HEK293T (cell line): ENCODE measurements around the gene OPHN1.
A peak's percentile ranks its signal among the peaks of the same experiment; 100 is the strongest.

Experiments used
- CTCF ChIA-PET: fragments of 350-600 bp; formaldehyde crosslinking; extraction: SDS; loops from one replicate; lab custom pipeline; 2021; ENCODE audit warnings: antibody characterized with exemption, inconsistent platforms; lab: Yijun Ruan, JAX
- POLR2A ChIA-PET: fragments of 350-600 bp; formaldehyde crosslinking; extraction: SDS; loops from one replicate; lab custom pipeline; 2020; ENCODE audit warnings: antibody characterized with exemption, inconsistent platforms; lab: Yijun Ruan, JAX
- DNase-seq: peaks from one replicate; pipeline ENCODE4 v3.0.0; 2012; ENCODE audit warnings: mixed read lengths; ENCODE audit errors: extremely low spot score
- ARNT ChIP-seq: fragments of 450-650 bp; IDR thresholded peaks from 2 replicates; pipeline ENCODE4 v1.6.1; 2017; ENCODE audit warnings: mild to moderate bottlenecking
- BHLHE40 ChIP-seq: fragments of 450-650 bp; IDR thresholded peaks from 2 replicates; pipeline ENCODE4 v1.6.1; 2016; ENCODE audit warnings: mild to moderate bottlenecking, moderate library complexity, borderline replicate concordance
- CTBP1 ChIP-seq: fragments of 450-650 bp; IDR thresholded peaks from 2 replicates; pipeline ENCODE4 v1.6.1; 2016; ENCODE audit warnings: borderline replicate concordance
- ELF4 ChIP-seq: fragments of 450-650 bp; IDR thresholded peaks from 2 replicates; pipeline ENCODE4 v1.6.1; 2017; ENCODE audit warnings: antibody characterized with exemption
- FOXA1 ChIP-seq: fragments of 450-650 bp; IDR thresholded peaks from 2 replicates; pipeline ENCODE4 v1.6.1; 2016; ENCODE audit warnings: mild to moderate bottlenecking
- FOXK2 ChIP-seq: fragments of 450-650 bp; IDR thresholded peaks from 2 replicates; pipeline ENCODE4 v1.6.1; 2016; ENCODE audit warnings: mild to moderate bottlenecking
- FOXM1 ChIP-seq: fragments of 450-650 bp; IDR thresholded peaks from 2 replicates; pipeline ENCODE4 v1.6.1; 2017; ENCODE audit warnings: mild to moderate bottlenecking, borderline replicate concordance
- HDGF ChIP-seq: fragments of 450-650 bp; IDR thresholded peaks from 2 replicates; pipeline ENCODE4 v1.6.1; 2017; ENCODE audit warnings: antibody characterized with exemption, borderline replicate concordance
- L3MBTL2 ChIP-seq: fragments of 450-650 bp; conservative IDR thresholded peaks from 2 replicates; pipeline ENCODE4 v1.6.1; 2016; ENCODE audit warnings: mild to moderate bottlenecking
- LEF1 ChIP-seq: fragments of 450-650 bp; IDR thresholded peaks from 2 replicates; pipeline ENCODE4 v1.6.1; 2017; ENCODE audit warnings: mild to moderate bottlenecking, borderline replicate concordance
- NFRKB ChIP-seq: fragments of 450-650 bp; IDR thresholded peaks from 2 replicates; pipeline ENCODE4 v1.6.1; 2016; ENCODE audit warnings: mild to moderate bottlenecking, moderate library complexity
- SP1 ChIP-seq: fragments of 450-650 bp; IDR thresholded peaks from 2 replicates; pipeline ENCODE4 v1.6.1; 2017
- SUZ12 ChIP-seq: fragments of 450-650 bp; IDR thresholded peaks from 2 replicates; pipeline ENCODE4 v1.6.1; 2016; ENCODE audit warnings: mild to moderate bottlenecking
- TARDBP ChIP-seq: fragments of 450-650 bp; IDR thresholded peaks from 2 replicates; pipeline ENCODE4 v1.6.1; 2016
- ZNF384 ChIP-seq: fragments of 450-650 bp; IDR thresholded peaks from 2 replicates; pipeline ENCODE4 v1.6.1; 2016
- TF ChIP-seq, protein P1 (sequence below): fragments of 450-650 bp; IDR thresholded peaks from 2 replicates; pipeline ENCODE4 v1.6.1; 2016

Gene OPHN1

DNA sequence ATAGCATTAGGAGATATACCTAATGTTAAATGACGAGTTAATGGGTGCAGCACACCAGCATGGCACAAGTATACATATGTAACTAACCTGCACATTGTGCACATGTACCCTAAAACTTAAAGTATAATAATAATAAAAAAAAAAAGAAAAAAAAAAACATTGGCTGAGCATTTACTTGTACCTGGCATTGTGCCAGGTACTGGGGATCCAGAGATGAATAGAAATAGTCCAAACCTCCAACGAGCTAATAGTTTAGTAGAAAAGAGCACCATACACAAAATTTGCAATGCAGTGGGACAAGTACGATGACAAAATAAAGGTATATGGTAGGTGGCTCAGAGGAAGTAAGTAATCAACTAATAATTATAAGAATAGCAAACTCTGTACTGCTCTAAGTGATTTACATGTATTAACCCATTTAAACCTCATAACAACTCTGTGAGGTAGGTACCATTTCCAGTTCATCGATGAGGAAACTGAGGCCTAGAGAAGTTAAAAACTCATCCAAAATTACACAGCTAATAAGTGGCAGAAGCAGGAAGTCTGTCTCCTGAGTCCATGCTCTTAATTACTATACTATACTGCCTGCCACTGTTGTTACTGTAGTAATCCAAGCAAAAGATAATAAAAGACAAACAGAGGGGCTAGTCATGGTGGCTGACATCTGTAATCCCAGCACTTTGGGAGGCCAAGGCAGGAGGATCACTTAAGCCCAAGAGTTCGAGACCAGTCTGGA is 319.3 kb downstream of the OPHN1 start:
- no peak for DNase-seq
- POLR2A ChIA-PET, result no interaction called here
- TF ChIP-seq NFRKB (no peak), FOXM1 (no peak), LEF1 (no peak), BHLHE40 (no peak), SUZ12 (no peak), ELF4 (no peak), ZNF384 (no peak), HDGF (no peak), TARDBP (no peak), FOXA1 (no peak)
- TF ChIP-seq, protein P1, sequence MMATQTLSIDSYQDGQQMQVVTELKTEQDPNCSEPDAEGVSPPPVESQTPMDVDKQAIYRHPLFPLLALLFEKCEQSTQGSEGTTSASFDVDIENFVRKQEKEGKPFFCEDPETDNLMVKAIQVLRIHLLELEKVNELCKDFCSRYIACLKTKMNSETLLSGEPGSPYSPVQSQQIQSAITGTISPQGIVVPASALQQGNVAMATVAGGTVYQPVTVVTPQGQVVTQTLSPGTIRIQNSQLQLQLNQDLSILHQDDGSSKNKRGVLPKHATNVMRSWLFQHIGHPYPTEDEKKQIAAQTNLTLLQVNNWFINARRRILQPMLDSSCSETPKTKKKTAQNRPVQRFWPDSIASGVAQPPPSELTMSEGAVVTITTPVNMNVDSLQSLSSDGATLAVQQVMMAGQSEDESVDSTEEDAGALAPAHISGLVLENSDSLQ, result no peak
- CTCF ChIA-PET, result interaction anchor here (0.6 kb wide), 1 partner anchor 353 kb away, joined by 4 read pairs; no protein-coding TSS in a partner anchor

- POLR2A ChIA-PET, result no interaction called here
- TF ChIP-seq NFRKB (no peak), SUZ12 (no peak), L3MBTL2 (no peak), FOXA1 (no peak), LEF1 (no peak), ARNT (no peak), HDGF (no peak), CTBP1 (no peak), BHLHE40 (no peak), ELF4 (no peak), TARDBP (no peak), FOXK2 (no peak)
Measured at GRCh38 chrX:68112321-68112720, 321.0 kb downstream of the OPHN1 start.

DNA sequence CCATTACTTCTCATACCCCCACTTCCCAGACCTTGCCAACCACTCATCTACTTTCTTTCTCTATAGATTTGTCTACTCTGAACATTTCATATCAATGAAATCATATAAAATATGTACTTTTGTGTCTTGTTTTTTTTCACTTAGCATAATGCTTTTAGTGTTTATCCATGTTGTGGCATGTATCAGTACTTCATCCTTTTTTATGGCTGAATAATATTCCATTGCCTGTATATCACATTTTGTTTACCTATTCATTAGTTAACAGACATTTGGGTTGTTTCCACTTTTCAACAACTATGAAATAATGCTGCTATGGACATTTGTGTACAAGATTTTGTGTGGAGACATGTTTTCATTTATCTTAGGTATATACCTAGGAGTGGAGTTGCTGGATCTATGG is 324.1 kb downstream of the OPHN1 start:
- no peak for TF ChIP-seq SP1
- TF ChIP-seq FOXA1, result no peak
- no peak for TF ChIP-seq HDGF
- TF ChIP-seq BHLHE40, result no peak
- TF ChIP-seq LEF1, result no peak
- TF ChIP-seq CTBP1, result no peak
- no peak for DNase-seq
- ChIA-PET POLR2A (no interaction called here), CTCF (no interaction called here)

More at GRCh38 chrX:68112321-68112720, 321.0 kb downstream of the OPHN1 start:
- CTCF ChIA-PET, result no interaction called here
- no peak for DNase-seq

DNA sequence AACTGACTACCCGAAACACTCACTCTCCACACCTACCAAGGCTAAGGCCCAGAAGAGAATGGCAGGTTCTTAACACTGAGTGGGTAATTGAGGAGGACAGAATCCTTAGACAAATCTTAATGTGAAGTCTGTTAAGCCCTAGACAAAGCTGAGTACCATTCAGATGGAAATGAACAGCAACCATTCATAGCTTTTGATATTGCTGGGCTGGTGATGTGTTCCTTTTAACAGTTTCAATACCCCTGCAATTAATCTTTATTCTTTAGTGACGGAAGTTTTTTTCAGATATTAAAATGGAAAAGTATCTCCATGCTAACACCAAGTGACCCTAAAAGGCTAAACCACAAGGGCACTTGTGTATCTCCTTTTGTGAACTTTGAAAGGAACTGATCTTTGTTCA is 334.9 kb downstream of the OPHN1 start:
- ChIA-PET CTCF (interaction anchor here (0.6 kb wide), 1 partner anchor 451 kb away, joined by 3 read pairs; no protein-coding TSS in a partner anchor), POLR2A (no interaction called here)

GRCh38 chrX:68090266-68090665 is 343.0 kb downstream of the OPHN1 start:
- TF ChIP-seq FOXK2, result no peak
- no peak for TF ChIP-seq SP1
- TF ChIP-seq HDGF, result no peak
- TF ChIP-seq, protein P1, result no peak
- no peak for TF ChIP-seq ELF4
- TF ChIP-seq L3MBTL2, result no peak
- no peak for TF ChIP-seq TARDBP
- TF ChIP-seq LEF1, result no peak
- no peak for TF ChIP-seq BHLHE40
- no peak for TF ChIP-seq SUZ12
- no peak for TF ChIP-seq NFRKB
- TF ChIP-seq FOXA1, result no peak
- no peak for TF ChIP-seq ARNT
- no peak for TF ChIP-seq FOXM1
- TF ChIP-seq ZNF384, result no peak
- no peak for TF ChIP-seq CTBP1
- CTCF ChIA-PET, result no interaction called here
- POLR2A ChIA-PET, result no interaction called here
- peak; percentile 7 for DNase-seq

More for the DNA sequence above, 334.9 kb downstream of the OPHN1 start:
- no peak for DNase-seq
- TF ChIP-seq TARDBP, result no peak
- no peak for TF ChIP-seq L3MBTL2
- no peak for TF ChIP-seq HDGF
- no peak for TF ChIP-seq FOXA1
- TF ChIP-seq FOXM1, result no peak
- no peak for TF ChIP-seq FOXK2
- TF ChIP-seq SP1, result no peak
- no peak for TF ChIP-seq ARNT
- no peak for TF ChIP-seq BHLHE40
- TF ChIP-seq, protein P1, result no peak
- TF ChIP-seq NFRKB, result no peak
- no peak for TF ChIP-seq SUZ12
- no peak for TF ChIP-seq CTBP1
- no peak for TF ChIP-seq ELF4
- no peak for TF ChIP-seq ZNF384
- no peak for TF ChIP-seq LEF1

DNA sequence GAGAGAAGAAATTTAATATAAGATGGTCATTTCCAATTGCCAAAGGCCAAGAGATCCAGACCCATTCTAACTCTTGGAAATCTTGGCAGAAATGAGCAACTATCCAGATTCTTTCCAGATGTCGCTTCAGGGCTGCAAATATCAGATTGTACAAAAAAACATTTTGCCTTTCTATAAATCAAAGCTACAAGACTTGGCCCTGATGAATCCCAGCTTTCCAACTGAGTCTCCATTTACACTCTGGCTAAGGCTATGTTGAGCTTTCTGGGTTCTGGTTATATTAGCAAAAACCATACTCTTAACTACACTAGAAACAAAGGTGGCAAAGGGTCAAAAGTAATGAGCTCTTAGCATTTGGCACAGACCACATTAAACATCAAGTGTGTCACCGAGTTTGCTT is 345.8 kb downstream of the OPHN1 start:
- DNase-seq, result no peak
- CTCF ChIA-PET, result no interaction called here
- POLR2A ChIA-PET, result no interaction called here
- TF ChIP-seq ARNT, result no peak
- TF ChIP-seq ELF4, result no peak
- TF ChIP-seq CTBP1, result no peak
- no peak for TF ChIP-seq LEF1
- no peak for TF ChIP-seq FOXA1
- TF ChIP-seq BHLHE40, result no peak
- no peak for TF ChIP-seq ZNF384
- no peak for TF ChIP-seq HDGF
- no peak for TF ChIP-seq FOXM1
- TF ChIP-seq TARDBP, result no peak
- TF ChIP-seq NFRKB, result no peak
- TF ChIP-seq FOXK2, result no peak
- no peak for TF ChIP-seq SUZ12
